ENCODE results near the gene GRM8.

GRM8 gene

GRCh38 chr7:126937171-126937570, 315.6 kb downstream of the GRM8 start:
- no peak for TF ChIP-seq CSRNP3 (CRISPR knock-in tag; IDR thresholded peaks at IDR 0.05)
- no peak for TF ChIP-seq CREB5 (CRISPR knock-in tag; IDR thresholded peaks at IDR 0.05; ENCODE audit: low read depth)
- TF ChIP-seq CSDC2 (CRISPR knock-in tag; IDR thresholded peaks at IDR 0.05) = no peak
- no peak for TF ChIP-seq ZFP30 (CRISPR knock-in tag; IDR thresholded peaks at IDR 0.05)
- TF ChIP-seq RARB (CRISPR knock-in tag; IDR thresholded peaks at IDR 0.05) = no peak
- TF ChIP-seq ZC3H10 (CRISPR knock-in tag; IDR thresholded peaks at IDR 0.05) = no peak
- no peak for TF ChIP-seq ZNF70 (CRISPR knock-in tag; IDR thresholded peaks at IDR 0.05)
- no peak for TF ChIP-seq TCF4 (CRISPR knock-in tag; IDR thresholded peaks at IDR 0.05; ENCODE audit: borderline replicate concordance)
- TF ChIP-seq POU6F1 (CRISPR knock-in tag; IDR thresholded peaks at IDR 0.05; ENCODE audit: borderline replicate concordance, low read depth) = no peak
- TF ChIP-seq ARNTL (CRISPR knock-in tag; IDR thresholded peaks at IDR 0.05; ENCODE audit: borderline replicate concordance, low read depth) = no peak
- TF ChIP-seq ZNF565 (CRISPR knock-in tag; conservative IDR thresholded peaks at IDR 0.05; ENCODE audit: low read depth) = no peak
- TF ChIP-seq ZFP3 (CRISPR knock-in tag; IDR thresholded peaks at IDR 0.05) = no peak
- no peak for TF ChIP-seq ISL1 (CRISPR knock-in tag; IDR thresholded peaks at IDR 0.05)
- no peak for ATAC-seq

- ATAC-seq = no peak
- TF ChIP-seq ESRRG (CRISPR knock-in tag; IDR thresholded peaks at IDR 0.05) = no peak
- no peak for TF ChIP-seq ZFP3 (CRISPR knock-in tag; IDR thresholded peaks at IDR 0.05)
- TF ChIP-seq ZFP30 (CRISPR knock-in tag; IDR thresholded peaks at IDR 0.05) = no peak
- TF ChIP-seq PPARA (CRISPR knock-in tag; IDR thresholded peaks at IDR 0.05; ENCODE audit: borderline replicate concordance) = no peak
- TF ChIP-seq ZNF565 (CRISPR knock-in tag; conservative IDR thresholded peaks at IDR 0.05; ENCODE audit: low read depth) = no peak
- no peak for TF ChIP-seq ISL1 (CRISPR knock-in tag; IDR thresholded peaks at IDR 0.05)
- TF ChIP-seq GLIS3 (CRISPR knock-in tag; IDR thresholded peaks at IDR 0.05) = no peak
- TF ChIP-seq OSR1 (CRISPR knock-in tag; IDR thresholded peaks at IDR 0.05) = no peak
- no peak for TF ChIP-seq ZNF8 (CRISPR knock-in tag; IDR thresholded peaks at IDR 0.05)
- no peak for TF ChIP-seq ARNTL (CRISPR knock-in tag; IDR thresholded peaks at IDR 0.05; ENCODE audit: borderline replicate concordance, low read depth)
- no peak for TF ChIP-seq TCF4 (CRISPR knock-in tag; IDR thresholded peaks at IDR 0.05; ENCODE audit: borderline replicate concordance)
- TF ChIP-seq CREB5 (CRISPR knock-in tag; IDR thresholded peaks at IDR 0.05; ENCODE audit: low read depth) = no peak
- no peak for TF ChIP-seq RARB (CRISPR knock-in tag; IDR thresholded peaks at IDR 0.05)
- no peak for TF ChIP-seq ZNF70 (CRISPR knock-in tag; IDR thresholded peaks at IDR 0.05)
- TF ChIP-seq ZC3H10 (CRISPR knock-in tag; IDR thresholded peaks at IDR 0.05) = no peak
- TF ChIP-seq CSRNP3 (CRISPR knock-in tag; IDR thresholded peaks at IDR 0.05) = no peak
- no peak for TF ChIP-seq CSDC2 (CRISPR knock-in tag; IDR thresholded peaks at IDR 0.05)
- no peak for TF ChIP-seq POU6F1 (CRISPR knock-in tag; IDR thresholded peaks at IDR 0.05; ENCODE audit: borderline replicate concordance, low read depth)
These were observed 321.2 kb downstream of the GRM8 start for GRCh38 chr7:126931581-126931980.

GRCh38 chr7:126930166-126930565, 322.6 kb downstream of the GRM8 start:
- TF ChIP-seq OSR1 (CRISPR knock-in tag; IDR thresholded peaks at IDR 0.05) (no peak), ZFP3 (CRISPR knock-in tag; IDR thresholded peaks at IDR 0.05) (no peak), ESRRG (CRISPR knock-in tag; IDR thresholded peaks at IDR 0.05) (no peak), PPARA (CRISPR knock-in tag; IDR thresholded peaks at IDR 0.05; ENCODE audit: borderline replicate concordance) (no peak), ZFP30 (CRISPR knock-in tag; IDR thresholded peaks at IDR 0.05) (no peak), ZNF8 (CRISPR knock-in tag; IDR thresholded peaks at IDR 0.05) (no peak), TSHZ2 (CRISPR knock-in tag; IDR thresholded peaks at IDR 0.05) (no peak), GLIS3 (CRISPR knock-in tag; IDR thresholded peaks at IDR 0.05) (no peak), ISL1 (CRISPR knock-in tag; IDR thresholded peaks at IDR 0.05) (no peak), RARB (CRISPR knock-in tag; IDR thresholded peaks at IDR 0.05) (no peak), CSDC2 (CRISPR knock-in tag; IDR thresholded peaks at IDR 0.05) (no peak)
- ATAC-seq = no peak
